Ovary (tissue), 9 donors: ENCODE results near the gene UPF3A. TPM values are rescaled to one million over a fixed set of nuclear protein-coding genes. Genes with fewer than 3 reads are reported as not detected.
"Not testable (repeated sequence)": the region's sequence is repeated elsewhere in the genome, so short reads cannot be mapped to it uniquely, and the experiment has no call there.

Source experiments
- DNase-seq, 5 donors: peaks; one replicate each; pipeline ENCODE4 v3.0.0-alpha.2; 2019 to 2020
- H3K27ac ChIP-seq, 2 donors: fragments of 200-600 bp; one replicate each; pipeline versions ENCODE4 v1.5.1 to v1.8.0; 2019 to 2022
- H3K27me3 ChIP-seq: fragments of 200-600 bp; one replicate; pipeline ENCODE4 v1.8.0; 2022
- H3K36me3 ChIP-seq: fragments of 200-600 bp; sonication (generic); one replicate; pipeline ENCODE4 v1.5.1; 2019
- H3K4me1 ChIP-seq: one replicate; pipeline ENCODE4 v1.8.1; 2013; ENCODE audit warnings: mild to moderate bottlenecking, moderate library complexity; ENCODE audit not compliant: insufficient read depth
- H3K4me3 ChIP-seq: fragments of 200-600 bp; sonication (generic); one replicate; pipeline ENCODE4 v1.5.1; 2017
- H3K9me3 ChIP-seq, 2 donors: fragments of 200-600 bp in 1 of 2; sonication (generic) in 1 of 2; one replicate each; pipeline versions ENCODE4 v1.5.1 to v1.8.1; 2013 to 2019; ENCODE audit warnings: mild to moderate bottlenecking in 1 of 2, moderate library complexity in 1 of 2
- CTCF ChIP-seq, 3 donors: fragments of 450-650 bp in 2 of 3; fragments of 200-600 bp in 1 of 3; IDR thresholded peaks; one replicate each; pipeline versions ENCODE4 v1.5.1 to v1.8.0; 2016 to 2022; ENCODE audit warnings: antibody characterized with exemption in 3 of 3, mild to moderate bottlenecking in 1 of 3
- EP300 ChIP-seq: sonication (generic); formaldehyde crosslinking; IDR thresholded peaks from one replicate; pipeline ENCODE4 v1.6.1; 2017; ENCODE audit warnings: antibody characterized with exemption
- POLR2A ChIP-seq: fragments of 450-650 bp; IDR thresholded peaks from one replicate; pipeline ENCODE4 v1.6.1; 2017; ENCODE audit warnings: antibody characterized with exemption, mild to moderate bottlenecking, moderate library complexity
- WGBS, 3 donors: extraction: QIAGEN DNeasy Blood & Tissue Kit in 1 of 3; methylation state at CpG; one replicate each; pipeline versions ENCODE4 v1.1.5 to v1.1.7; 2013 to 2017; 5-methylcytosine and 5-hydroxymethylcytosine counted together
- intact Hi-C, 4 donors: fragments of 100-400 bp; cut with DNase I; formaldehyde crosslinking; loops; one replicate each; pipeline versions ENCODE4 v1.11.0 to v1.15.1; 2022 to 2023
- polyA plus RNA-seq, 2 donors: library from polyadenylated mRNA; stranded (reverse); fragments of 200-250 nt in 1 of 2; fragments of 350-450 nt in 1 of 2; fragmentation: Illumina TruSeq in 1 of 2; extraction: RNeasy Lipid Tissue Mini Kit (QIAGEN cat#74804) in 1 of 2; gene quantifications; one replicate each; pipeline ENCODE4 v1.2.3, GENCODE V29; 2013 to 2014
- total RNA-seq, 7 donors: library from RNA; depleted of rRNA in 2 of 7; stranded (reverse); fragments of >200 nt in 2 of 7; fragmentation: NEBNext Ultra II Directional in 3 of 7; extraction: Animal tissue kit (Norgen Biotek cat#: 25700) in 3 of 7; gene quantifications; one replicate each; pipeline versions ENCODE4 v1.1.0 to v1.2.4, GENCODE V29; 2016 to 2023
- donor health status: DM: no; HTN: no; CAD: no; lungs with moderate emphysema.
- donor health status: DM: no; HTN: no; CAD: no.
- donor health status: Bipolar disorder and iron deficiency.
- donor health status: DM: yes; HTN: yes; CAD: no.
- donor health status: DM: no; HTN: no; CAD: no.
- donor health status: DM: yes; HTN: yes; CAD: no.

The UPF3A gene
- total and polyA plus RNA-seq, 9 donors: 29.2 to 54.8 (median 40.4) TPM

DNA sequence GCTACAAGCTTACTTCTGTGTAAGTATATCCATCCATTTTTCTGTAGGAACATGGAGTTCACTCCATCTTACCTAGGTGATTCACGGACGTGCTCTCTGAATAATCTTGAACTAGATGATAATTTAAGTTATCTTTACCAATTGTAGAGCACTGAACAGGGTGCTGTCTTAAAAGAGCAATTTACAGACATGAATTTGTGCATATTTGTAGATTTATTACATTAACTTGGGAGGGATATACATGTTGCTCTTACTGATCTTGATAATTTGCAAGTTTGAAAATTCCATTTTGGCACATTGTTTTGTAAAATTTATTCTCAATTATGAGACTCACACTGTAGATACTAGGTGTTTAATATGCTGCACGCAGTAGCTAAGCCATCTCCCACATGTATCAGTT, 37.4 kb upstream of the UPF3A start:
- no peak for DNase-seq
- Histone ChIP-seq H3K4me3 (no peak overlapping the region), H3K9me3 (no peaks in the 10 kb centered on the region), H3K36me3 (no peaks in the 10 kb centered on the region), H3K27ac (no peak overlapping the region), H3K27me3 (no peaks in the 10 kb centered on the region), H3K4me1 (no peaks in the 10 kb centered on the region)
- TF ChIP-seq CTCF (IDR thresholded peaks at IDR 0.05) (no peak), POLR2A (no peak), EP300 (no peak)
- intact Hi-C loops: no loop called here
- 82 to 91% (median 88%) methylated on average over 3 of the region's 3 CpGs for WGBS, 3 donors

- Histone ChIP-seq H3K27ac (no peak overlapping the region), H3K4me1 (no peaks in the 10 kb centered on the region), H3K27me3 (no peaks in the 10 kb centered on the region), H3K4me3 (no peak overlapping the region), H3K9me3 (no peaks in the 10 kb centered on the region), H3K36me3 (no peaks in the 10 kb centered on the region)
- no peak for DNase-seq
- WGBS, 3 donors: 75 to 87% (median 82%) methylated on average over 5 of the region's 5 CpGs
- TF ChIP-seq POLR2A: no peak
- no peak for TF ChIP-seq EP300
- no peak for TF ChIP-seq CTCF (IDR thresholded peaks at IDR 0.05)
- intact Hi-C loops: no loop called here
Observed at GRCh38 chr13:114244637-114245036, 36.8 kb upstream of the UPF3A start.

DNA sequence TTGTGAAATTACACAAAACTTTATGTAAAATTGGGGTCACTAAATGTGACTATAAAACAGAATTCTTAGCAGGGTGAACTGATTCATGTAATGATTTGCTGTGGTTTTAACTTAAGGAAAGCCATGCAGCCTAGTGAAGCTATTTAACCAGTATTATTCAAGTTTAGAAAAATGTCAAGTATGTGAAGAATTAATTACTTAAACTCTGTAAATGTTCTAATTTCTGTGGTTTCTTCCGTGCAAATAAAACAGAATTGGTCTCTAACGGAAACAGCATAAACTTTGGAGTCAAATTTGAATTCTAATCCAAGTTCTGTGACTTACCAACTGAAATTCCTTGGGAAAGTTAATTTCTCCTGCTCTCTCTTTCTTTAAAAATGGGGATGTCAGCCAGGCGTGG, 33.4 kb upstream of the UPF3A start:
- H3K4me1 ChIP-seq: no peaks in the 10 kb centered on the region
- H3K27me3 ChIP-seq: no peaks in the 10 kb centered on the region
- H3K27ac ChIP-seq: no peak overlapping the region
- no peaks in the 10 kb centered on the region for H3K9me3 ChIP-seq
- TF ChIP-seq CTCF (IDR thresholded peaks at IDR 0.05): no peak
- TF ChIP-seq POLR2A: no peak
- TF ChIP-seq EP300: no peak
- 56 to 63% (median 61%) methylated on average over 3 of the region's 3 CpGs for WGBS, 3 donors
- no peaks in the 10 kb centered on the region for H3K36me3 ChIP-seq
- no peak overlapping the region for H3K4me3 ChIP-seq
- no peak for DNase-seq
- intact Hi-C loops: no loop called here

DNA sequence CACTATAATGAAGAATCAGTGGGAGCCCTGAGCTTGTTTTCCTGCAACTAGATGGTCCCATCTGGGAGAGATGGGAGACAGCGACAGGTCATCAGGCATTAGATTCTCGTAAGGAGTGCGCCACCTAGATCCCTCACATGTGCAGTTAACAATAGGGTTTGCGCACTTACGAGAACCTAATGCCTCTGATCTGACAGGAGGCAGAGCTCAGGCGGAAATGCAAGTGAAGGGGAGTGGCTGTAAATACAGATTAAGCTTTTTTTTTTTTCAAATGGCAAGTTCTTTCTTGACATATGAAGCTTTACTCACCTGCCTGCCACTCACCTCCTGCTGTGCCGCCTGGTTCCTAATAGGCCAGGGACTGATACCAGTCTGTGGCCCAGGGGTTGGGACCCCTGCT, 32.3 kb upstream of the UPF3A start:
- H3K27ac ChIP-seq: no peak overlapping the region
- intact Hi-C loops: no loop called here
- H3K27me3 ChIP-seq: no peaks in the 10 kb centered on the region
- no peaks in the 10 kb centered on the region for H3K36me3 ChIP-seq
- TF ChIP-seq CTCF (IDR thresholded peaks at IDR 0.05): no peak
- TF ChIP-seq POLR2A: no peak
- TF ChIP-seq EP300: no peak
- H3K9me3 ChIP-seq: no peaks in the 10 kb centered on the region
- 95% methylated on average over 7 of the region's 7 CpGs for WGBS, 3 donors
- no peak overlapping the region for H3K4me3 ChIP-seq
- no peak for DNase-seq
- no peaks in the 10 kb centered on the region for H3K4me1 ChIP-seq

DNA sequence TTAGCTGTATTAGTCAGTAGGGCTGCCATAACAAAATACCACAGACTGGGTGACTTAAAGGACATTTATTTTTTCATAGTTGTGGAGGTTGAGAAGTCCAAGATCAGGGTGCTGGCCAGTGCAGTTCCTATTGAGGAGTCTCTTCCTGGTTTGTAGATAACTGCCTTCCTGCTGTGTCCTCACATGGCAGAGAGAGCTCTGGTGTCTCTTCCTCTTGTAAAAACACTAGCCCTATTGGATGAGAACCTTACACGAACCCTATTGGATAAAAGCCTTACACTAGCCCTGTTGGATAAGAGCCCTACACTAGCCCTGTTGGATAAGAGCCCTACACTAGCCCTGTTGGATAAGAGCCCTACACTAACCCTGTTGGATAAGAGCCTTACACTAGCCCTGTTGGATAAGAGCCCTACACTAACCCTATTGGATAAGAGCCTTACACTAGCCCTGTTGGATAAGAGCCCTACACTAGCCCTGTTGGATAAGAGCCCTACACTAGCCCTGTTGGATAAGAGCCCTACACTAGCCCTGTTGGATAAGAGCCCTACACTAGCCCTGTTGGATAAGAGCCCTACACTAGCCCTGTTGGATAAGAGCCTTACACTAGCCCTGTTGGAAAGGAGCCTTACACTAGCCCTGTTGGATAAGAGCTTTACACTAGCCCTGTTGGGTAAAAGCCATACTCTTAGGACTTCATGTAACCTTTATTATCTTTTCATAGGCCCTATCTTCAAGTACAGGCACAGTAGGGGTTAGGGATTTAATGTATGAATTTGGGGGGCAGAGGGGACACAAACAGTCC, 29.6 kb upstream of the UPF3A start:
- H3K4me1 ChIP-seq, H3K36me3 ChIP-seq, intact Hi-C loops, H3K9me3 ChIP-seq, H3K27ac ChIP-seq, DNase-seq, H3K27me3 ChIP-seq, H3K4me3 ChIP-seq: not testable (repeated sequence)
- WGBS, 3 donors: 84 to 96% (median 92%) methylated on average over 1 of the region's 1 CpG
